ENCODE results near the gene SAMD4B. TPM values are rescaled to one million over a fixed set of nuclear protein-coding genes. Genes with fewer than 3 reads are reported as not detected.
"Not testable (repeated sequence)": the region's sequence is repeated elsewhere in the genome, so short reads cannot be mapped to it uniquely, and the experiment has no call there.

SAMD4B gene
- total RNA-seq, 1 donor from 2014 or later = 123 TPM

DNA sequence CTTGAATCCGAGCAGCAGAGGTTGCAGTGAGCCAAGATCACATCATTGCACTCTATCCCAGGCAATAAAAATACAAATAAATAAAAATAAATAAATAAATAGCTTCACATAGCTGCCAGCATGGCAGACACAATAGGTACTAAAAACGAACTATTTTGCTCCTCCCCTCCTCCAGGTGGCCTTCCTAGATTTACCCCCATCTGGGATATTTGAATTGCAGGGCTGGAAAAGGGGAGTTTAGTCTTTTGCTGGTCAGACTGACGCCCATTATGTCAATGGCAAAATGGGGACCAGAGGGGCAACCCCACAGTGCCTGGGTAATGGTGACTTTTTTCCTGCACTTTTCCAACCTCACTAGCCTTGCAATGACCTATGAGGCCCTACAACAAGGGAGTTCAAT lies 5.7 kb upstream of the SAMD4B start:
- Histone ChIP-seq H3K27me3 (ENCODE audit: control insufficient read depth, insufficient read depth, low read length) (no peaks in the 10 kb centered on the region), H3K4me3 (ENCODE audit: low read depth, low read length) (no peak overlapping the region), H3K36me3 (ENCODE audit: control insufficient read depth, insufficient read depth, low read length) (no peaks in the 10 kb centered on the region)
- no peak for DNase-seq (ENCODE audit: low read depth)
- TF ChIP-seq CTCF (IDR thresholded peaks at IDR 0.05; ENCODE audit: insufficient read depth, low read length, poor library complexity, severe bottlenecking) = no peak

DNA sequence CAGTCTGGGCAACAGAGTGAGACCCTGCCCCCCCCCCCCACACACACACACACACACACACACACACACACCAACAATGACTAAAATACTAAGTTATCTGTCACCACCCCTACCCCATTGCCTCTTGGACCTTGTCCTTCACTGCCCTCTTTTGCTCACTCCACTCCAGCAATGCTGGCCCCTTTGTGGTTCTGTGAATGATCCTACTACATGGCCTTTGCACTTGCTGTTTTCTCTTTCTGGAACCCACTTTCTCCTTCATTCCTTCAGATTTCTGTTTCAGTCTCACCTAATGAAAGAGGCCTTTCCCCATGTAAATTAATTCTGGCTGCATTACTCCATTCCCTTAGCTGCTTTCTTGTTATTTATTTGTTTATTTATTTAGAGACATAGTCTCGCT lies 2.5 kb upstream of the SAMD4B start:
- Histone ChIP-seq H3K4me3 (ENCODE audit: low read depth, low read length) (no peak overlapping the region), H3K27me3 (ENCODE audit: control insufficient read depth, insufficient read depth, low read length) (no peaks in the 10 kb centered on the region), H3K36me3 (ENCODE audit: control insufficient read depth, insufficient read depth, low read length) (no peaks in the 10 kb centered on the region)
- no peak for DNase-seq (ENCODE audit: low read depth)
- no peak for TF ChIP-seq CTCF (IDR thresholded peaks at IDR 0.05; ENCODE audit: insufficient read depth, low read length, poor library complexity, severe bottlenecking)

- H3K36me3 ChIP-seq (ENCODE audit: control insufficient read depth, insufficient read depth, low read length) = not testable (repeated sequence)
These were observed 2.1 kb upstream of the SAMD4B start for GRCh38 chr19:39340156-39340555.

GRCh38 chr19:39341129-39341718 lies 997 bp upstream of the SAMD4B start:
- no peak for DNase-seq (ENCODE audit: low read depth)
- Histone ChIP-seq H3K27me3 (ENCODE audit: control insufficient read depth, insufficient read depth, low read length) (no peaks in the 10 kb centered on the region), H3K4me3 (ENCODE audit: low read depth, low read length) (peak overlapping the region; percentile 62), H3K36me3 (ENCODE audit: control insufficient read depth, insufficient read depth, low read length) (no peaks in the 10 kb centered on the region)
- peak; percentile 6 for TF ChIP-seq CTCF (IDR thresholded peaks at IDR 0.05; ENCODE audit: insufficient read depth, low read length, poor library complexity, severe bottlenecking)

More at GRCh38 chr19:39340156-39340555, 2.1 kb upstream of the SAMD4B start:
- not testable (repeated sequence) for H3K4me3 ChIP-seq (ENCODE audit: low read depth, low read length); H3K27me3 ChIP-seq (ENCODE audit: control insufficient read depth, insufficient read depth, low read length); DNase-seq (ENCODE audit: low read depth)

- Histone ChIP-seq H3K27me3 (ENCODE audit: control insufficient read depth, insufficient read depth, low read length) (no peaks in the 10 kb centered on the region), H3K4me3 (ENCODE audit: low read depth, low read length) (peak overlapping the region; percentile 93), H3K36me3 (ENCODE audit: control insufficient read depth, insufficient read depth, low read length) (no peaks in the 10 kb centered on the region)
- no peak for TF ChIP-seq CTCF (IDR thresholded peaks at IDR 0.05; ENCODE audit: insufficient read depth, low read length, poor library complexity, severe bottlenecking)
- no peak for DNase-seq (ENCODE audit: low read depth)
These were observed 555 bp downstream of the SAMD4B start for GRCh38 chr19:39342647-39343305.

DNA sequence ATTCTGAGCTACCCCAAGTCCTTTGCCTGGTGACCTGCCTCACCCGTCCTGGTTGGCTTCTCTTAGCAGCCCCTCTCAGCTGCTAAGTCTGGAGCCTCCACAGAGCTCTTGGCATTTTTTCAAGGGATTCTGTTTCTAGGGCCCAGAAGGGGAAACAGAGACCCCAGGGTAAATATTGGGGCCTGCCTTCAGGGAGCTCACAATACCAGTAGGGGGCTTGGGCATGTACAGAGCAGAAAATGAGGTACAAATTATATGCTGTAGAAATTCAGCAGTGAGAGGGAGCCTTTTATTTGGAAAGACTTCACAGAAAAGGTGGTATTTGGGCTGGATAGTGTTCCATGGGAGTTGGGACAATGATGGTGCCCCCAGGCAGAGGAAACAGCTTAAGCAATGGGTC lies 3.7 kb downstream of the SAMD4B start:
- no peaks in the 10 kb centered on the region for H3K36me3 ChIP-seq (ENCODE audit: control insufficient read depth, insufficient read depth, low read length)
- no peaks in the 10 kb centered on the region for H3K27me3 ChIP-seq (ENCODE audit: control insufficient read depth, insufficient read depth, low read length)
- TF ChIP-seq CTCF (IDR thresholded peaks at IDR 0.05; ENCODE audit: insufficient read depth, low read length, poor library complexity, severe bottlenecking) = peak; percentile 9
- no peak overlapping the region for H3K4me3 ChIP-seq (ENCODE audit: low read depth, low read length)
- DNase-seq (ENCODE audit: low read depth) = no peak

Measured in kidney epithelial cell (primary cell).